Measurements from ENCODE around the gene XAB2.
"Not testable (repeated sequence)": the region's sequence is repeated elsewhere in the genome, so short reads cannot be mapped to it uniquely, and the experiment has no call there.

The XAB2 gene

GRCh38 chr19:7650148-7650547, 20.8 kb upstream of the XAB2 start:
- TF ChIP-seq CTCF (IDR thresholded peaks at IDR 0.05; ENCODE audit: control insufficient read depth, extremely low read depth, insufficient read depth), result no peak
- no peak for DNase-seq (ENCODE audit: low read depth)
- H3K4me3 ChIP-seq (ENCODE audit: low read depth, low read length), result no peak overlapping the region

GRCh38 chr19:7648265-7649014, 19.1 kb upstream of the XAB2 start:
- no peak for DNase-seq (ENCODE audit: low read depth)
- no peak overlapping the region for H3K4me3 ChIP-seq (ENCODE audit: low read depth, low read length)
- TF ChIP-seq CTCF (IDR thresholded peaks at IDR 0.05; ENCODE audit: control insufficient read depth, extremely low read depth, insufficient read depth), result no peak

GRCh38 chr19:7647156-7647555, 17.8 kb upstream of the XAB2 start:
- no peak overlapping the region for H3K4me3 ChIP-seq (ENCODE audit: low read depth, low read length)
- no peak for TF ChIP-seq CTCF (IDR thresholded peaks at IDR 0.05; ENCODE audit: control insufficient read depth, extremely low read depth, insufficient read depth)
- no peak for DNase-seq (ENCODE audit: low read depth)

- H3K4me3 ChIP-seq (ENCODE audit: low read depth, low read length), result no peak overlapping the region
- TF ChIP-seq CTCF (IDR thresholded peaks at IDR 0.05; ENCODE audit: control insufficient read depth, extremely low read depth, insufficient read depth), result no peak
- no peak for DNase-seq (ENCODE audit: low read depth)
Observed at GRCh38 chr19:7646426-7646700, 17.0 kb upstream of the XAB2 start.

- no peak overlapping the region for H3K4me3 ChIP-seq (ENCODE audit: low read depth, low read length)
- DNase-seq (ENCODE audit: low read depth), result no peak
- no peak for TF ChIP-seq CTCF (IDR thresholded peaks at IDR 0.05; ENCODE audit: control insufficient read depth, extremely low read depth, insufficient read depth)
Observed at GRCh38 chr19:7645656-7646425, 16.5 kb upstream of the XAB2 start.

- DNase-seq (ENCODE audit: low read depth), result no peak
- H3K4me3 ChIP-seq (ENCODE audit: low read depth, low read length), result no peak overlapping the region
- no peak for TF ChIP-seq CTCF (IDR thresholded peaks at IDR 0.05; ENCODE audit: control insufficient read depth, extremely low read depth, insufficient read depth)
Observed at GRCh38 chr19:7645163-7645562, 15.8 kb upstream of the XAB2 start.

- TF ChIP-seq CTCF (IDR thresholded peaks at IDR 0.05; ENCODE audit: control insufficient read depth, extremely low read depth, insufficient read depth), result no peak
- no peak for DNase-seq (ENCODE audit: low read depth)
Observed at GRCh38 chr19:7644550-7644877, 15.2 kb upstream of the XAB2 start.

GRCh38 chr19:7643629-7644549, 14.5 kb upstream of the XAB2 start:
- peak; percentile 43 for DNase-seq (ENCODE audit: low read depth)
- H3K4me3 ChIP-seq (ENCODE audit: low read depth, low read length), result not testable (repeated sequence)

More at GRCh38 chr19:7644550-7644877, 15.2 kb upstream of the XAB2 start:
- no peak overlapping the region for H3K4me3 ChIP-seq (ENCODE audit: low read depth, low read length)
